ENCODE data around the gene PDZD8.

The PDZD8 gene

DNA sequence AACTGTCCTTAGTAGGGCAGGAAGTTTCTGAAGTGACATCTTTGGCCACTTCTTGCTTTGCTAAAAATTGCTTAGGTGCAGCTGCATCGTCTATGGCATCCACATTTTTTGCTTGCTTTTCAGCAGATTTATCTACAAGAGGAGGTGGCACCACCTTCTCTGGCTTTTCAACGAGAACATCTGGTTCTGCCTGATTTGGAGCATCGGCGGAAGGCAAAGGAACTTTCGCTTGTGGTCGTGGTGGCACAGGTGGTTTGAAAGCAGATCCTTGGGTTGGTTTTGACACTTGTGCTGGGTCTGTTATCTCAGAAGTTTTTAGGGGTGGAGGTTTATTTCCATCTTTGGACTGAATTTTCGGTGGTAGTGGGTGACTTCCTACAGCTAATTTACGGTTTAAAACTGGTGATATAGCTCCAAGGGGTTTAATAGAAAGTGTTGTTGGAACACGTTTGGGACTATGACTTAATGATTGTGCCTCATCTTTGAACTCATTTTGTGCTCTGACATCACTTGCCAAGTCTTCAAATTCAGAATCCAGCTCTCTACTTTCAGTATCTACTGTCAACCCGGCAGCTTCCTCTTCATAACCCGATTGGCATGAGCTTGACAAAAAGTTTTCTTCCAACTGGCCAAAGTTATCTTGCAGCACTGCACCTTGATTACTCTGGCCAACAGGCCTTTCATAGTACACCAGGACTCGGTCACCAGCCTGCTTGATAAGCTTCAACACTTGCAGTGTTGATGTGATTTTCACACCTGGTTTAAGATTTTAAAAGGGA, 90.3 kb downstream of the PDZD8 start:
- DNase-seq = no peak

DNA sequence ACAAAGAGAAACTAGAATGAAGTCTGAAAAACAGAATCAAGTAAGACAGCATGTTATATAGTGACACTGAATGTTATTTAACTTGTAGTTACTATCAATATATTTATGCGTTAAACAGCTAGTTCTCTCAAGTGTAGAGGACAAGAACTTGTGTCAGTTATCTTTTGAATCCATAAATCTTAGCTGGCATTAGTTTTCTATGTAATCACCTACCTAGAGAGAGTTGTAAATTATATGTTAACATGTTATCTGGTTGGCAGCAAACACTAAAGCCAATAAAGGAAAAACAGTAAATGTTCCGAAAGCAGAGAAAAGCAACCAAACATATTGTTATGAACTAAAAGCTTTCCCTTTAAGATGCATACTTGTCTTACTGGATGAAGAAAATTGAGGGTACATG, 97.6 kb downstream of the PDZD8 start:
- DNase-seq = no peak

DNA sequence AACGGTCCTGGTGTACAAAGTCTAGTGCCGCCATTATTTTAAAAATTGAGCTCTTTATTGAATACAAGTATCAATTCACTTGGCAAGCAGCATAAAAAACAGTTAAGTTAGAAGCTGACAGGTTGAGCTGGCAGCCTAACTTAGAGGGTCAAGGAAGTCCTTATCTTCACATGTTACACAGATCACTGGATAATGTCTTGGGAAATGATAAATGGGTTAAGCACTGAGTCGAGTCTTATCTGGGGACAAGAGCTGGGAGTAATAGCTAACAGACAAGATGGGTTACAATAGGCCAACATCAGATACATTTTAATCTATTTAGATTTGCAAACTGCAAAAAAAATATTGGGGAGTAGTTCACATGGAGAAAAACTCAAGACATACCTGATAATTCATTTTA, 100.1 kb downstream of the PDZD8 start:
- DNase-seq = no peak

DNA sequence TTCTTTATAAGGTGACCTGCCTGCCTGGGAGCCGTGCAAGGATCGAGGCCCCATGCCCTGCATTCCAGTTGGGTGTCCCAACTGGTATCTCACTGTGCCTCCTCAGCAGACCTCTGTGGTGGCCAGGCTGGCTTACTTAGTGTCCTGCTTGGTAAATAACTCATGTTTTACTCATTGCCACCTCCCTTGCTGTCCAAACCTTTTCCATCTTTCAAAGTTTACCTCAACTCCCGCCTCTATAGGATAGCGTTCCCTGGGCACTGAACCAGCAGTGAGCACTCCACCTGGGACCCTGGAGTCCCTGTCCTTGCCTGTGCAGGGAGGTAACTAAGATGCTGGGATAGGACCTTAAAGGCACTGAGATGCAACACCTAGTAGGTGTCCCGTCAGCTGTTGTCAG, 100.7 kb downstream of the PDZD8 start:
- no peak for DNase-seq

DNA sequence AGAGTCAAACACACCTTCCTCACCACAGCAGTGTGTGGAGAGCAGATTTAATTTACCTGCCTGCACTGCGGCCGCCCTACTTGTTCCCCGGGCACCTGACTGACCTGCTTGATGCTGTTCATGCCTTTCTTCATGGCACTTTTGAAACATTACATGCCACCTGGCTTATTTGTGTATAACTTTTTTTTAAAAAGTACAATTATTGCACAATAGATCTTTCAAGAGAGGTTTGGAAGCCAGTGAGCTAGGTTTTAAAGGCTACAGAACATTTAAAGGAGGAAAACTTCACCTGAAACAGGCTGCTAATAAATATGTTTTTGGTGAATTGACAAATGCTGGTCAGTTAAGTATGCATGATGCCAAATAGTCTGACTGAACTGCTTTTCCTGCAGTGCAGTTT, 101.3 kb downstream of the PDZD8 start:
- DNase-seq = no peak

DNA sequence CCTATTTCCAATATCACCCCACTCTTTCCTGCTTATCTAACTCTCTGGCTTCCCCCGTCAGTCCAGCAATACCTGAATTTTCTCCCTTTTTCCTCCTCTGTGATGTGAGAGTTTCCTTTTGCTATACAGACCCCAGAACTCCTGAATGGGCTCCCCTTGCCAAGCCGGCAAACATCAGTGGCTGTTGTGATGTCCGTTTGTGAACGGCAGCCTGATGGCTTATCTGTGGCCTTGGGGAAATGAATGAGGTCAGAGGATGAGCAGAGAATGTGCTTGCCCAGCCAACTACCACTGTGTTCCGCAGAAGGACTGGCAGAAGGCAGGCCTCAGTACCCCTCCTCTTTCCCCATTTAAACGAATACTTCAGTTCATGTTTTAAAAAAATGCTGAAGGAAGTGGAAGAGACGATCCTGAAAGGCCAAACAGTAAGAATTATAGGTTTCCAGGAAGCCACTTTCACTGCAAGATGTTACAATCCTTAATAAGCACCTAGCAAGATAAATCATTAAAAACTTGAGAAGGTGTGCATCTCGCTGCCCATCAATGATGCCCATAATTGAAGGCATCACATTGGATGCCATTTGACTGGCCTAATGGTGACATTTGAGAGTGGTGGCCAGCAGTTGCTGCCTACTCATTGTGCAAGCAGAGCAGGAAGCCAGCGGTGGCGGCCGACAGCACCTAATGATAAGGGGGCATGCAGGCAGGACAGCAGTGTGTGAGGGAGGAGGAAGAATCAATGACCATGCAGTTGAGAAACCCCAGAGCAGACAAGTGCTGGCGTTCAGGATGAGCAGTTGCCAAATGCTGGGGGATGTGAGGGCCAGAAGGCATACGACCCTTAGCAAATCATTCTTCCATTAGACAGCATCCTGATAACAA, 102.8 kb downstream of the PDZD8 start:
- DNase-seq = no peak

DNA sequence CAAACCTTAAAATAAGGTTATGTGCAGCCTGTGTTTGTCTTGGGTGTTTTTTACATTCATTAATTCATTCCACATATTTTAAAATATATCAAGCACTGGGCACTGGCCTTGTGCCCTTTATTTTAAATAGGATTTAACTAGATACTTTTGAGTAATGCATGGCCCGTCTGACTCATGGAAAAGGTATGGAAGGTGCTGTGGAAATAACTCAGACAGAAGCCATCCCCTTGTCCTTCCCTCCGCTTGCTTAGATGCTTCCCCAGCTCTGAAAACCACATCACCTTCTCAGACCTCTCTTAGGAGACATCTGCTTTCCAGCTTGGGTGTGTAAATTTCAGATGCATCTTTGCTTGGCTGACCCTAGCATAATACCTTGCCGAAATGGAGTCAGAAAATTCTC, 103.8 kb downstream of the PDZD8 start:
- no peak for DNase-seq

DNA sequence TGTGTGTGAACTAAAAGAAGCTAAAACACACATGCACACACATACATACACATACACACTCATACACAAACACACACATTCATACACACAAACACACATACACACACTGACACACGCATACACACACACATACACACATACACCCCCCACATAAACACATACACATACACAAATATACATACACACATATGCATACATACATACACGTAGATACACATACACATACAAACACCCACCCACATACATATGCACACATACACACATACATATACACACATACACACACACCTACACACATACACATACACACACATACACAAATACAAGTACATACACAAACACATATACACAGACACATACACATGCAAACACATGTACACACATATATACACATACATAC, 106.3 kb downstream of the PDZD8 start:
- no peak for DNase-seq

DNA sequence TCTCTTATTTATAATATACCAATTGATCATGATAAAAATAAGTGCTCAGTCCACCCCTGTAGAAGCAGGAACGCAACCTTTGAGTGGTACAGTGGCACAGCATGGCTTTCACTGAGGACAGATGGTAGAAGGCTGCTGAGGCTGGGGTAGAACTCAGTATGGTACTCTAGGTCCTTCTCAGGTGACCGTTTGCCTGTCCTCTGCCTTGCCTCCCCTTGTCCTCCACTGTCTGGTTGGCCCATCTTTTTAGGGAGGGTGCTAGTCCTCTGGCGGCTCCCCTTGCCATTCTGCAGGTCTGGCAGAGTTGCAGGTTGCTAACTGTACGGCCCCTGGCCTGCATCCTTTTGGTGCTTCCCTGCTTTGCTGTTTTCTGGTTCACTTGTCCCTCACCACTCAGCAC, 107.0 kb downstream of the PDZD8 start:
- DNase-seq = no peak

DNA sequence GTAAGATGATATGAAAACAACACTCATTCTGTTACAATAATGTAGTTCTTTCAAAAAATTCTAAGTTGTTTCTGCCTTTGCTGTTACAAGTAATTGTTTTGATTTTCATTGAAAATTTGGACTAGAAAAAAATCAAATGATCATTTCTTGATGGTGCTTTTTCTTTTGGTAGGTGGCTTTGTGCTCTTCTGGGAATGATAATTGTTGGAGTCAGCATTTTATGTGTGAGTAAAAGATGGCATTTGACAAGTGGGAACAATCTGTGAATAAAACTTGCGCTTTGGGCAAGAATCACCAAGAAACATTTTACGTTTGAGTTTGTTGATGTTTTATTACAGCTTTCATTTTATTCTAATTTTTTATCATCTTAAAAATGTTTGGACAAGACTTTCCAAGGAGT, 108.4 kb downstream of the PDZD8 start:
- no peak for DNase-seq

DNA sequence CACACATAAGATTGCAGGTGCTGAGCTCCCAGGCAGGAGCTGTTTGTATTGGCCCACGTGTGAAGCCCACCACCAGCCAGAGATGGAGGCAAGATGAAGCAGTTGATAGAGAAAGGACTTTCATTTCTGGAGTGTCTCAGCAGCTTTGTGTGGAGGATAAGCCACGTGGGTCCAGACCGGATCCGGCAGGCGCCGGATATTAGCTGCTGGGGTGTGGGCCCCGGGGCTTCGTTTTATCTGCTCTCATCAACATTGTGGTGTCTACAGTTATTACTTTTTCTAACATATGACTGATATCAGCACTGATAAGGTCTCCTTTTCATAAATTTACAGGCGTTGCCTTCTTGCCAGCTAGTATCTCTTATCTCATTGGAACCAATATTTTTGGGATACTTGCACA, 108.8 kb downstream of the PDZD8 start:
- no peak for DNase-seq

DNA sequence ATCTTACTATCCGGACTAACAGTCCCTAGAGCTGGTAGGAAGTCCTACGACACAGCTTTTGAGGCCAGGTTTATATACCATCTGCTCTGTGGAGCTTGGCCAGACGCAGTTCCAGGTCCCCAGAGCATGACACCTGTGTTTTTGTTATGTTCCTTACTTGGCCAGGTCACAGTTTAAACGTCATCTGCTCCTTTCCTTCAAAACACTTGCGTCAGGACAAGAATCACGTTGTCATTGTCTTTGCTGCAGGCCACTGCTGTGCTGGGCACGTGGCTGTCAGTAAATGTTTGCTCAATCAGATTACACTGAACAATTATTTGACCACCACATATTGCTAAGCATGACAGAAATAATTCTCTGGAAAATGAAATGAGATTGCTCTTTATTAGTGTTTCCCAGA, 110.5 kb downstream of the PDZD8 start:
- DNase-seq = no peak

DNA sequence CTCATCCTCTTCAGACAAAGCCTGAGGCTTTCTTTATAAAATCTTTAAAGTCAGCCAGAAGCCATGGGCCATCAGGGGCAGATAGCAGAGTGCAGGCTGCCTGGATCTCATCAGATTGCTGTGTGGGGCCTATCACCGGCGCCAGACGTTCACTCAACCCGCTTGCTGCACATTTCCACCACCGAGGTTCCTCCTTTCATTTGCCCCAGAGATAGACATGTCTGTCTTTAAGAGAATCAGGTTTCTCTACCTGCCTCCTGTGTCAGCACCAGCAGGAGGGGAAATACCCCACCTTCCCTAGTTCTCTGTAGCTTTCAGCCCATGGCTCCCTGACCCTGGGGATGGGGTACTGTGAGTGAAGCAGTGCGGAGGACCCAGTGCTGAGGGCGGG, 112.3 kb downstream of the PDZD8 start:
- no peak for DNase-seq

DNA sequence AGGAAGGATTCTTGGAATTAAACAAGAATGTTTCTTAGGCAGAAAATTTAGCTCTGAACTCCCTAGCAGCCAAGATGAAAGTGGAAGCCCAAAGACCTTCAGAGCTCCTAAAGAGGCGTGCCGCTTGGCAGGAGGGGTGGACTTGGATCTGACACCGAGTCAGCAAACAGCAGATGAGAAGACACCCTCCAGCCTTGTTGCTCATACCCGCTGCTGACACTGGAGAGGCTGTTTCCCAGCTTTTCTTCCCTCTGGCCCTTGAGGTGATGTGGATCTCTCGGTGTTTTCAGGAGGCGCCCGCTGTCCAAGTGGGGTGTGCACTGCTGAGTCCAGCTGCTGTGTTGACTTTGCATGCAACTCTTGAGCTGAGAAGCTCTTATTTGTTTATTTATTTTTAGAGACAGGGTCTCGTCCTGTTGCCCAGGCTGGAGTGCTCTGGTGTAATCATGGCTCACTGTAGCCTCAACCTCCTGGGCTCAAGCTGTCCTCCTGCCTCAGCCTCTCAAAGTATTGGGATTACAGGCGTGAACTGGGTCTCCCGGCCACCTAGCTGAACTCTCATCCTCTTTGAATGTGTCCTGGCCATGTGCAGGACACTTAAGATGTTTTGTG, 112.8 kb downstream of the PDZD8 start:
- DNase-seq = no peak

DNA sequence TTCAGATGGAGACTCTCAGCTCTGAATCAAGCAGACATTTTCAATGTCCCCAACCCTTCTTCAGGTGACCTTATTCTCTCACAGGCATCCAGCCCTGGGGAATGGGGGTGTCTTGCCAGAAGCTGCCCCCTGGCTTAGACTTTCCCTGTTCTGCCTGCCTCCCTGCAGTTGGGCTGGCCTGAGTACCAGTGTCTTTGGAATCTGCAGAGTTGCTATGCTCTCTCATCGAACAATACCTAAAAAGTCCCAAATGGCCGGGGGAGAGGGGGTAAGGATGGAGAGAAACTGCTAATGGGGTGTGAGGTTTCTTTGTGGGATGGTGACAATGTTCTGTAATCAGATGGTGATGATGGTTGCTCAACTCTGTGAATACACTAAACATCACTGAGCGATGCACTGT, 113.7 kb downstream of the PDZD8 start:
- DNase-seq = no peak

DNA sequence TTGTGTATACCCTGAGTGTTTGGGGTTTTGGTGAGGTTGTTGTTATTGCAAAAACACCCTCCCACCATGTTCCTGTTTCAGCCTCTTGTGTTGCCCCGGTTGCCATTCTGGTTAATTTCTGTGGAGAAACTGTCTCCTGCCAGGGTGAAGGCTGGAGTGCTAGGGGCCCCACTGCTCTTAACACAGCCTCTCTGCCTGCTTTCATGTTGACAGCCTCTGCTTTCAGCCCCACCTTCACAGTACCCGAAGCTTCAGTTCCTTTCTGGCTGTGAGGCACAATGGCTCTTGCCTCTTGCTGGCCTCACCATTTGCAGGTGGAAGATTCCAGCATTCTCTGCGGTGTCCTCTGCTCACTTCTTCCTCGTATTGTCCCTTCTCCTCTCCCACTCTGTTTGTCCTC, 115.2 kb downstream of the PDZD8 start:
- DNase-seq = no peak

DNA sequence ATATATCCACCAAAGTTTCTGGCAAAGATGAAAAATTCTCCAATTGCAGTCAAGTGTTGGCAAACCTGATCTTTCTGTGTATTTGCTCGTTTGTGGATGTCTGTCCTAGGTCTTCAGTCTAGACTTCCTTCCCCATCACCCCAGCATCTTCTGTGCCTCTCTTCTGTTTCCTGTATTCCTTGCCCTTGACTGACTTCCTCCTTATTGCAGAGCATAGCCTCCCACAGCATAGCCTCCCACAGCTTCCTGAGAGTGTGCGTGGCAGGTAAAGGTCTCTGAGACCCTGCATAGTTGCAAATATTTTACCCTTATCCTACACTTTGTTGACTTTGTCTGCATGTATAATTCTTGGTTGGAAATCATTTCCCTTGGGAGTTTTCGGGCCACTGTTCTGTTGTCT, 116.0 kb downstream of the PDZD8 start:
- DNase-seq = no peak

DNA sequence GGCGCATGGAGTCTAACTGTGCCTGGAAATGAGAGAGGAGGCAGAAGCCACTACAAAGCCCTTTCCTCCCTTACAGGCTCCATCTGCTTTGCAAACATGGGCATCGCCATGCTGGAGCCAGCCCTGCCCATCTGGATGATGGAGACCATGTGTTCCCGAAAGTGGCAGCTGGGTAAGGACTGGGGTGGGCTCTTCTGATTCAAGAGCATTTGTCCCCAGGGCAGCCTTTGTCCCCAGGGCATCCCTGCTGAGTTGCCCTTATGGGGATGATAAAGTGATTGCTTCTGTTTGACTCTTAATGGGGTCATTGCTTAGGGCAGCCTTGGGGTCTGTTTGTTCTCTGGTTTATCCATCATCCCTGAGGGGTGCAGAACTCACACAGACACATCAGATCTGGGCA, 117.5 kb downstream of the PDZD8 start:
- no peak for DNase-seq

DNA sequence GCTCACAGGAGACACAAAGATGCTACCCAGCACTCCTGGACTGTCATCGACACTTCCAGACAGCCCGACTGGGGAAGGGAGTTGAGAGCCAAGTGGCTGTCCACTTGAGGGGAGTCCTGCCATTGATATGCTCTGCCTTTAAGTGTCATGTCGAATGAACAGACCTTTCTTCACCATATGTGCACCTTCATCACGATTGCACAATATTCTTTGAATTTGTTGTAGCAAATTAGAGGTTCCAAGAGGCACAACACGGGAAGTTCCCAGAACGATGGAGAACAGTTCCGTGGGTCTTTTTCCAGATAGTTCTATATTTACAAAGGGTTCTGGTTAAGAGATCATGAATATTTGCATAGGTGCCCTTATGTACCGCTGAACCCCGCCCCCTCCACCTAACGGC, 118.3 kb downstream of the PDZD8 start:
- no peak for DNase-seq

DNA sequence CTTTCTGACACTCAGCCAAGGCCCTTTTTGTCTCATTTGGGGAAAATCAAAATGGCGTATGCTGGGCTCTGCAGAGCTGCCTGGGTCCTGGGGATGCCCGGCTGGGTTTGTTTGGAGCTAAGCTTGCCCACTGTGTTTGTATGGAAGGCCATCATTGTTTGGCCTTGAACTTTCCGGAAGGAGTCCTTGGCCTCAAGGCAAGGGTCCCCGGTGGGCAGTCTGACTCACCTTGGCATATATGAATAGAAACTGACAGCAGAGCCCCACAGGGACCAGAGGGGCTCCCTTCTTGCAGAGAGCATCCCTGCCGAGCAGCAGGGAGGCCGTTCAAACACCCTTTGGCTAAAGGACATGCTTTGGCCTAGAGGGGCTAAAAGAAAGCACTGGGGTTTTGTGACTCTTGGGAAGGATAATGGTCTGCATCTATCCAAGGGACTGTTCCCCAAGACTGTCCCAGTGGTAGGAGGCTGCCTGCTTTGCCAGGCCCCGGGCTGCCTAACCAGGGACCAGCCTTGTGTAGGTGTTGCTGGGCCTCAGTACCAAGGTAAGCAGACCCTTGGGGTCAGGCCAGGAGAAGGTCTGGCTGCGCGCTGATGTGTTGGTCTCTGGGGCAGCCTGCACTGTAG, 119.3 kb downstream of the PDZD8 start:
- no peak for DNase-seq

DNA sequence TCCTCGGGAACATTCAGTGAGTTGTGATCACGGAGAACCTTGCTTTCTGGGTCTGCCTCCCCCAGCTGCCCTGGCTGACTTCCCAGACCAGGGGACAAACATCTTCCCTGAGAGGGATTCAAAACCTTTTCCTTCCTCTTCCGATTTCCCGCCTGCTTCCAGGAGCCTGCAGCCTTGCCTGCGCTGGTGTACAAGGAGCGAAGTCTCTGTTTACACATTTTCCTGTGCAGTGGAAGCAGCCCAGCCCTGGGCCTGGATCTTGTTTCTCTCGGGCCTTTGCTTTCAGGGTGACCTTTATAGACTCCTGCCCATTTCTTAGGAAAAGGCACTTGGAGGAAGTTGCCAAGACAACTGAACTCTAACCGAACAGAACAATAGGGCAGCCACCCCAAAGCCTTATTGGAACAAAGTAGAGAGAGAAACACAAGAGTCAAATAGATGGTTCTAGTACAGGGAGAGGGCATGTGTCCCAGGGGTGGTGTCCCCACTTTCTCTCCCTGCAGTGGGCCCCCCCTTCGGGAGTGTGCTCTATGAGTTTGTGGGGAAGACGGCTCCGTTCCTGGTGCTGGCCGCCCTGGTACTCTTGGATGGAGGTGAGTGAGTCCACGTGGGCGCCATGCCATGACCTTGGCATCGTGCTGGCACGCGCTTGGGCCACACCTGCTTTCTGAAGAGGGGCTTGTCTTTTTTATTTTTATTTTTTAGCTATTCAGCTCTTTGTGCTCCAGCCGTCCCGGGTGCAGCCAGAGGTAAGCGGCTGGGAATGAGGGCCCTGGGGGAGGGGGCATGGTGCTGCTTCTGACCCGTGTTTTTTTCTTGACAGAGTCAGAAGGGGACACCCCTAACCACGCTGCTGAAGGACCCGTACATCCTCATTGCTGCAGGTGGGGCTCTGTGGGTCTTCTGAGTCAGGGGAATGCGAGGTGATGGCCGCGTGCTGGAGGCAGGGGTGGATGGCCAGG, 120.2 kb downstream of the PDZD8 start:
- DNase-seq = no peak

DNA sequence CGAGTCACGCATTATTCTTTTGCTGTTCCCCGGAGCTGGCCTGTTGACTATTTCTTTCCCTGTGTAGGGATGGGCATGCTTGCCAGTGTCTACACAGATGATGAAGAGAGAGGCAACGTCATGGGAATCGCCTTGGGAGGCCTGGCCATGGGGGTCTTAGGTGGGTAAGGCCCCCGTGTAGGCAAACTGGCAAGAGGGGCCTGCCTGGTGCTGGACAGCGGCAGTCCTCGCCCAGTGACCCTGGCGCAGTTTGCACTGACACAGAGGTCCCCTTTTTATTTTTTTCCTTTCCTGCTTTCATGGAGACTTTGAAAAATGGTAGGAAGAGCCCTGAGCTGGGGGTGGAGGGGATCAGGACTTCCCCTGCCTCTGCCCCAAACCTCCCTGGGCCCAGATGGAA, 120.9 kb downstream of the PDZD8 start:
- no peak for DNase-seq

All from activated T-cell treated with anti-CD3 and anti-CD28 coated beads for 4 hours (primary cell).